Activated CD4-positive, alpha-beta T cell treated with anti-CD3 and anti-CD28 coated beads, Interleukin-2, Interleukin-6, amounts not matched to agents 100 ng/mL and 50 ng/mL, durations not matched to agents 16 hours and 8 hours (primary cell): ENCODE measurements around the gene PDE4D.
"Not testable (repeated sequence)": the region's sequence is repeated elsewhere in the genome, so short reads cannot be mapped to it uniquely, and the experiment has no call there.

ENCODE experiments used
- DNase-seq: peaks from one replicate; pipeline ENCODE4 v3.0.0-alpha.2; 2020

PDE4D gene

GRCh38 chr5:59767681-59768151 lies 125.8 kb downstream of the PDE4D start:
- DNase-seq, result no peak

GRCh38 chr5:59767211-59767605 lies 126.3 kb downstream of the PDE4D start:
- DNase-seq, result no peak

- DNase-seq, result no peak
Measured at GRCh38 chr5:59766427-59767210, 126.9 kb downstream of the PDE4D start.

- no peak for DNase-seq
Measured at GRCh38 chr5:59765446-59765845, 128.1 kb downstream of the PDE4D start.

GRCh38 chr5:59764361-59764760 lies 129.2 kb downstream of the PDE4D start:
- DNase-seq, result no peak

GRCh38 chr5:59763541-59763940 lies 130.0 kb downstream of the PDE4D start:
- DNase-seq, result no peak

GRCh38 chr5:59762232-59762631 lies 131.3 kb downstream of the PDE4D start:
- DNase-seq, result not testable (repeated sequence)

- DNase-seq, result peak; percentile 38
Measured at GRCh38 chr5:59760785-59761348, 132.7 kb downstream of the PDE4D start.

GRCh38 chr5:59759600-59760351 lies 133.8 kb downstream of the PDE4D start:
- DNase-seq, result no peak

GRCh38 chr5:59758566-59758965 lies 135.0 kb downstream of the PDE4D start:
- no peak for DNase-seq

GRCh38 chr5:59757442-59757841 lies 136.1 kb downstream of the PDE4D start:
- no peak for DNase-seq

GRCh38 chr5:59756373-59757035 lies 137.0 kb downstream of the PDE4D start:
- DNase-seq, result no peak

- no peak for DNase-seq
Measured at GRCh38 chr5:59755476-59755875, 138.1 kb downstream of the PDE4D start.

- no peak for DNase-seq
Measured at GRCh38 chr5:59753599-59753998, 139.9 kb downstream of the PDE4D start.

- DNase-seq, result no peak
Measured at GRCh38 chr5:59749782-59750520, 143.6 kb downstream of the PDE4D start.

GRCh38 chr5:59748036-59748663 lies 145.4 kb downstream of the PDE4D start:
- not testable (repeated sequence) for DNase-seq

- no peak for DNase-seq
Measured at GRCh38 chr5:59746241-59746765, 147.2 kb downstream of the PDE4D start.

GRCh38 chr5:59745415-59745863 lies 148.1 kb downstream of the PDE4D start:
- no peak for DNase-seq

GRCh38 chr5:59744531-59744992 lies 149.0 kb downstream of the PDE4D start:
- no peak for DNase-seq

- no peak for DNase-seq
Measured at GRCh38 chr5:59741599-59741998, 151.9 kb downstream of the PDE4D start.

GRCh38 chr5:59738024-59738423 lies 155.5 kb downstream of the PDE4D start:
- DNase-seq, result no peak

GRCh38 chr5:59732806-59733205 lies 160.7 kb downstream of the PDE4D start:
- DNase-seq, result no peak
